Adrenal gland (tissue), 5 donors: ENCODE results near the gene SEC23B.

Experiments used
- POLR2A ChIP-seq, 2 donors: fragments of 450-650 bp; IDR thresholded peaks; one replicate each; pipeline ENCODE4 v1.6.1; 2017; ENCODE audit warnings: antibody characterized with exemption in 2 of 2, mild to moderate bottlenecking in 2 of 2, moderate library complexity in 1 of 2
- TF ChIP-seq, protein P1 (sequence below), 6 experiments: fragments of 450-650 bp in 4 of 6; fragments of 200-600 bp in 2 of 6; sonication (generic) in 1 of 6; IDR thresholded peaks; 1 replicate in 5 of 6; 2 replicates in 1 of 6; pipeline versions ENCODE4 v1.5.1 to v1.8.0; 2016 to 2021; ENCODE audit warnings: antibody characterized with exemption in 6 of 6, mild to moderate bottlenecking in 2 of 6, moderate library complexity in 1 of 6
- donor health status: DM: no; HTN: no; CAD: no.

- TF ChIP-seq, protein P1, sequence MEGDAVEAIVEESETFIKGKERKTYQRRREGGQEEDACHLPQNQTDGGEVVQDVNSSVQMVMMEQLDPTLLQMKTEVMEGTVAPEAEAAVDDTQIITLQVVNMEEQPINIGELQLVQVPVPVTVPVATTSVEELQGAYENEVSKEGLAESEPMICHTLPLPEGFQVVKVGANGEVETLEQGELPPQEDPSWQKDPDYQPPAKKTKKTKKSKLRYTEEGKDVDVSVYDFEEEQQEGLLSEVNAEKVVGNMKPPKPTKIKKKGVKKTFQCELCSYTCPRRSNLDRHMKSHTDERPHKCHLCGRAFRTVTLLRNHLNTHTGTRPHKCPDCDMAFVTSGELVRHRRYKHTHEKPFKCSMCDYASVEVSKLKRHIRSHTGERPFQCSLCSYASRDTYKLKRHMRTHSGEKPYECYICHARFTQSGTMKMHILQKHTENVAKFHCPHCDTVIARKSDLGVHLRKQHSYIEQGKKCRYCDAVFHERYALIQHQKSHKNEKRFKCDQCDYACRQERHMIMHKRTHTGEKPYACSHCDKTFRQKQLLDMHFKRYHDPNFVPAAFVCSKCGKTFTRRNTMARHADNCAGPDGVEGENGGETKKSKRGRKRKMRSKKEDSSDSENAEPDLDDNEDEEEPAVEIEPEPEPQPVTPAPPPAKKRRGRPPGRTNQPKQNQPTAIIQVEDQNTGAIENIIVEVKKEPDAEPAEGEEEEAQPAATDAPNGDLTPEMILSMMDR (IDR thresholded peaks at IDR 0.05): no peak
- TF ChIP-seq POLR2A (IDR thresholded peaks at IDR 0.05): no peak
These were observed 40.7 kb downstream of the SEC23B start for GRCh38 chr20:18548465-18548864.
